NCI-H345 treated with DMSO at 0.1 percent for 48 hours (cell line): ENCODE measurements around the gene MPP3.

ENCODE experiments used
- DNase-seq: peaks from one replicate; lab custom pipeline; 2025; ENCODE audit not compliant: unreplicated experiment; lab: John Stamatoyannopoulos, UW

Gene MPP3

DNA sequence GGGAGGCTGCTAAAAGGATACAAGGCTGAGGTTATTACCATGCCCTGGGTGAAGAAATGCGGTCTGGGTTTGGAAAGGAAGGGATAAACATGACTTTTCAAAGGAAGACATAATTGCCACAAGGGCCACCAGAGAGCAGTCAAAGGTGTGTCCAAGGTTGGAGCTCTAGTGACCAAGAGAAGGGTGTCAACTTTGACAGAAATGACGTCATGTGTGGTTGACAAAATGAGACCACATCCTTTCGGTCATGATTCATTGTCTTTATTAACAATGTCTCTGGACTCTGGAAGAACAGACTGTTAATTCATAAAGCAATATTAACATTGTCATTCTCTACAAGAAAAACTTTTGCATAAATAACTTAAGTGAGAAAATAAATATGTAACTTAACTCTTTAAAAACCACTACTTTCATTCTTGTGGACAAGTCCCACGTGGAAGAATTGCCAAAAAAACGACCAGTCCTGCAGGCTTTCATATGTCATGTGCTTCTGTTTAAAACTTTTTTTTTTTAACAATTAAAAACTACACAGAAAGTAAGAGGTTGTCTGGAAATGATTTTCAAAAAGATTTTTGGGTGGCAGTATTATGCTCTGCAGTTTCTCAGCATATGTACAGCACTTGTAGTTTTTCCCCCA, 79.3 kb downstream of the MPP3 start:
- no peak for DNase-seq
